NOMO-1 treated with DMSO at 0.1 percent for 48 hours (cell line): ENCODE data around the gene SRA1.

Experiments
- DNase-seq: peaks from one replicate; lab custom pipeline; 2025; ENCODE audit not compliant: unreplicated experiment; lab: John Stamatoyannopoulos, UW

The SRA1 gene

DNA sequence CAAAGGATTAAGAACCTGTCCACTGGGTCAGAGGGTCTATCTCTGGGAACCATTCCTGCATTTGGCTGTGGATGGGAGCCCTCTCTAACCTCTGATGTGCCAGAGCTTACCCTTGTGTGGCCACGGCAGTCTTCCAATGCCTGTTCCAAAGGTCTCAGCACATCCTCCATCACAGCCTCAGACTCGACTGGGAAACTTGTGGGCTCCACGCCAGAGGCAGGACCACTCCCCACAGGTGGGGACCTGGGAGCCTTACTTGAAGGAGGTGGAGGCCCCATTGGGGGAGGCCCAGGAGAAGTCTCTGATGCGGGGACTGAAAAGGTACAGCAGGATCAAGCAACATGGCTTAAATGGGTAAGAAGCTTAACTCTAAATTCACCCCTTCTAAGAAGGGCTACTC is 5.4 kb downstream of the SRA1 start:
- no peak for DNase-seq

DNA sequence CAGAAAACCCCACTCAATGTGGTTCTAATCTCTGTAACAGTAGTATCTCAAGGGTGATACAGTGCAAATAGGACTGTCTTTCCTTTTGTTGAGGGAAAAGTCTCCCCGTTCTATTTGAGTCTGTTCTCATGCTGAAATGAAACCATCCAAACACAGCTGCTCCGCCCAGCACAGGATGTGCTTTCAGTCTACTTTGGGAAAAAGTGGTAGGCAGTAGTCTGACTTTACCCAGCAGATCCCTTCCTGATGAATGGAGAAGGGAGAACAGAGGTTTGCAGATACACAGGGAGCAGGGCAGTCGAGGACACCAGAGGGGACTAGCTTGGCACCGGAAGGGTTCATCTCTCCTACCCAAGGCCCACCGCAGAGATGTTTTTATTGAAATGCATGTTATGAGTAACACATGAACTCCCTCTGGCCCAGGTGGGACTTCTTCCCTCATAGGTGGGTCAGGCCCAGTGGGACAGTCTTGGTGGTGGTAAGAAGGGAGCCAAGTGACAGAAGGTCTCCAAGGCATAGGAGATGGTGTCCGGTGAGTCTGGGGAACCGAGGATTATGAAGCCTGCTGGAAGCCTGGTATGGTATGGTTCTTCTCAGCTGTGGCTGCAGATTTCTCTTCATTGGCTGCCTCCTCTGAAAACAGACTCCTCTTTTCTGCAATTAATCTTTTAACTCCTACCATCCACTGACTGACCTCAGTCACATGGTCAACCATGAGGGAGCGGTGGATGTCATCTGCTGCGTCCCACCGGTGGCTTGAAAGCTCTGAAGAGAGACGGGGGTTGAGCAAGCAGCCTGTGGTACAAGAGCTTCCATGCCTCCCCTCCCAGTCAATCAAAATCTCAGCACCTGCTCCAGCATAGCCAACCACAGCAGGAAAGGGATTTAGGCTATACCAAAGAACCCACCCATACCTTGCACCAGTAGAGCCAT is 6.9 kb downstream of the SRA1 start:
- no peak for DNase-seq

DNA sequence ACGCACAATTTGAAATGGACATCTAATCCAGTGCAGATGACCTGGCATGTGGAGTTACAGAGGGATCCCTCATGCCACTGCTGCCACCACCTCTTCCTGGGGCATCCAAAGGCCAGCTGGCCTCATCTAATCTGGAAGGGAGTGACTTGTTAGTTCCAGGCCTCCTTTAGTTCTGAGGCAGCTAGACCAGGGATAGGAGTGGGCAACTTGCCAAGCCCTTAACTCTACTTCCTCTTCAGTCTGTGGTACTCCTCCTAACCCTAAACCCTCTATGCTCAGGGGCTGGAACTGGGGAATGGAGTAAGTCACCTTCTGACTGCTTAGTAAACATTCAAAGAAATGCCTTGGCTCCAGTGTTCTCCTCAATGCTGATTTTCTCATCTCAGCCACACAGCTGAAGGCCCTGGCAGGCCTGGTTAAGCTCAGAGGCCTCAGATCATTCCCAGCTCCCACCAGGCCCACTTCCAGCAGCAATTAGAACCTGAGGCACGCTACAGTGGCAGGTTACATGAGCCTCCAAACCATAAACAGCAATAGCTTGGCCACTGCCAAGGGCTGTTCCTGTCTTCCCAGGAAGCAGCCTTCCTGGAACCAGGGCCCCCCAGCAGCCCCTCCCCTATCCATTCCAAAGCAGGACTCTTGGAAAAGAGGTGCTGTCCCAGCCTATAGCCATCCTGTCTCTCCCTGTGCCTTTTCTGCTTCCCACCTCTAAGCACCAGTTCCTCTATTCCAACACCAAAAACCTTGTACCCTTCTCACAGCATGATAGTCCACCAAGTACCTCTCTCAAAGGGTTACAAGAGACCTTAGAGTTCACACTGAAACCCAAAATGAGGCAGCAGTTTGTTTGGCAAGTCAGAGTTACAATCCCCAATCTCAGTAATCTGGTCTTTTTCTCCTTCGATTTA is 7.8 kb downstream of the SRA1 start:
- peak; percentile 74 for DNase-seq

DNA sequence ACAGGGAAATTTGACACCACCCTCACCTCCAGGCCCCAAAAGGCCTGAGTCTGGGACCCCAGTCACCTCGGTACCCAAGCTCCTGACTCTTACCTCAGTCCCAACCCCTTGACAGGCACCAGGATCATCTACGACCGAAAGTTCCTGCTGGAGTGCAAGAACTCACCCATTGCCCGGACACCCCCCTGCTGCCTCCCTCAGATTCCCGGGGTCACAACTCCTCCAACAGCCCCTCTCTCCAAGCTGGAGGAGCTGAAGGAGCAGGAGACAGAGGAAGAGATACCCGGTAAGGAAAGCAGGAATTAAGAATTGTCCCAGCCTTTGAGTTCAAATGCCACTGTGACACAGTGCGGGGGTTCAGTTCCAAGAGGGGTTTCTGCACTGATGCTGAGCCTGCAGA is 8.5 kb downstream of the SRA1 start:
- DNase-seq: no peak

DNA sequence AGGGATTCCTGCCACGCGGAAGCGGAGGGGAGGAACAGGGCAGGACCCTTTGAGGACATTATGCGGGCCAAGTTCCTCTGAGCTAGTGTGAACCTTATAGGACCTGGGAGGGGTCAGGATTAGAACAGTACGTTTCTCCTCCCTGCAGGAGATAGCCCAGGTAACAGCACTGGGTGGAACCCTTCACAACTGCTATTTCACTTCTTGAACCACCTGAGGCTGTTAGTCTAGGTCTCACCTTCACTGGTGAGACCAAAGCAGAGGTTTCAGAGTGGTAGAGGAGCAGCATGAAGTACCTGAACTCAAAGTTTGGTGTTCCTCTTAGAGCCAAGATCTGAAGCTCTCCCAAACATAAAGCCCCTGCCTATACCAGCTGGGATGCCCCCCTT is 9.0 kb downstream of the SRA1 start:
- DNase-seq: no peak

DNA sequence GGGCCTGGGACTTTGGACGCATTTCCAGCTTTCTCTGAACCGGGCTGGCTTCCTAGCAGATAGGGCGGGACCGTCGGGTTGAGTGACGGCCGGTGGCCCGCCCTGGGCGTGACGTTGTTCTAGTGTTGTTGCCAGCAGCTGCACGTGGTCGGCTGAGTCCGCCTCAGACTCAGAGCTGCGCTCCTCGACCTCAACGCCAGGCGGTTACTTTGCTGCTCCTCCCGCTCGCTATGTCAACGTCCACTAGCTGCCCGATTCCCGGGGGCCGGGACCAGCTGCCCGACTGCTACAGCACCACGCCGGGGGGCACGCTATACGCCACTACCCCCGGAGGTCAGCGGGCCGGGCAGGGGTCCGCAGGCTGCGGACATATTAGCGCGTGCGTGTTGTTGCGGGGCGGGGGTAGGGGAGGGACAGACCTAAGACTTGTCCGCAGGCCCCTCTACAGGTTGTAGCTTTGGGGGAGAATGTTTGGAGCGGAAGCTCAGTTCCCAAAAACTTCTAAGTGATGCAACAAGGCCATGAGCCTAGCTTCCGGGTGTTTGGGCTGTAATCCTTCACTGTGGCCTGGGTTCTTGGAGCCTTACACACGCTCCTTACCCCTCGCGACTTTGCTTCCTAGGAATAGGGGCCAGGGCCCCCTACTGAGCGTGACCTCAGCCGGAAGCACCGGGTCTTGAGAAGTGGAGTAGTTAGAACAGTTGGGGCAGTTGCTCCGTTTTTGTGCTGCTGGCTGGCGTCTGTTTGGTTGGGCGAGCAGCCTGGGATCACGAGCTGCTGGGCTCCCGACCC is 9.6 kb downstream of the SRA1 start, which contains the start of gene EIF4EBP3:
EIF4EBP3 (plus strand) TSS at position 155 of the 792 bp plus-strand sequence; CDS start at position 231, 76 bp downstream.
- peak; percentile 84 for DNase-seq

DNA sequence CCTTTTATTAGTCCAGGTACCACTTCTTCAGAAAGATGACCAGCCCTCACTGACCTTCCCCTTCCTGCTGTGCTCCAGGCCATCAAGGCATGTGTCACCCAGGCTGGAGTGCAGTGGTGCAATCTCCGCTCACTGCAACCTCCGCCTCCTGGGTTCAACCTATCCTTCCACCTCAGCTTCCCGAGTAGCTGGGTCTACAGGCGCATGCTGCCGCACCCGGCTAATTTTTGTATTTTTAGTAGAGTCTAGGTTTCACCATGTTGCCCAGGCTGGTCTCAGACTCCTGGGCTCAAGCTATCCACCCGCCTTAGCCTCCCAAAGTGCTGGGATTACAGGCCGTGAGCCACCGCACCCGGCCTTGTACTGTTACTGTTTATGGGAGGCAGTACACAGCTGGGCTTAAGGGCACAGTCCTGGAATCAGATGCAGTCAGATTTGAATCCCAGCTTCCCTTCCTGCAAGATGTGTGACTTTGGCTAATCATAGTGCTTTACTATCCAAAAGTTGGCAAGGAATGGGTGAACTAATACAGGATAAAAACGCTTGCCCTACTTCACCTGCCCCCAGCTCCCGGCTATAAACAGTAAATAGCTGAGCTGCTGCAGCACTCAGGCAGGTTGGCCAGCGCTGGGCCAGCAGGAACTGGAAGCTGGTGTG is 10.3 kb downstream of the SRA1 start:
- DNase-seq: no peak

DNA sequence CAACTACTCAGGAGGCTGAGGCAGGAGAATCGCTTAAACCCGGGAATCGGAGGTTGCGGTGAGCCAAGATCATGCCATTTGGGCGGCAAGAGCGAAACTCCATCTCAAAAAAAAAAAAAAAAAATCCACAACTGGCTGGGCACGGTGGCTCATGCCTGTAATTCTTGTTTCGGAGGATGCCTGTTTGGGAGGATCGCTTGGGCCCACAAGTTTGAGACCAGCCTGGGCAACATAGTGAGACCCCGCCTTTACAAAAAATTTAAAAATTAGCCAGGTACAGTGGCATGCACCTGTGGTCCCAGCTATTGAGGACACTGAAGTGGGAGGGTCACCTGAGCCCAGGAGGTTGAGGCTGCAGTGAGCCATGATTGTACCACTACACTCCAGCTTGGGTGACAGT is 11.7 kb downstream of the SRA1 start:
- DNase-seq: no peak

DNA sequence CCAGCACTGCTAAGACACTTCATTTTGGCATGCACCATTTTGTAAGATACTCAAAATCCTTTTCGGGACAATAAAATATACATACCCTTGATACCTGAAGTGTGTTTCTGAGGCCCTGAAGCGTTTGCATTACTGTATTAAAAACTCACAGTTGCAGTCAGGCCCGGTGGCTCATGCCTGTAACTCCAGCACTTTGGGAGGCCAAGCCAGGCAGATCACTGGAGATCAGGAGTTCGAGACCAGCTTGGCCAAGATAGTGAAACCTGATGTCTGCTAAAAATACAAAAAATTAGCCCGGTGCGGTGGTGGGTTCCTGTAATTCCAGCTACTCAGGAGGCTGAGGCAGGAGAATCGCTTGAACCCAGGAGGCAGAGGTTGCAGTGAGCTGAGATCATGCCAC is 12.3 kb downstream of the SRA1 start:
- DNase-seq: no peak

DNA sequence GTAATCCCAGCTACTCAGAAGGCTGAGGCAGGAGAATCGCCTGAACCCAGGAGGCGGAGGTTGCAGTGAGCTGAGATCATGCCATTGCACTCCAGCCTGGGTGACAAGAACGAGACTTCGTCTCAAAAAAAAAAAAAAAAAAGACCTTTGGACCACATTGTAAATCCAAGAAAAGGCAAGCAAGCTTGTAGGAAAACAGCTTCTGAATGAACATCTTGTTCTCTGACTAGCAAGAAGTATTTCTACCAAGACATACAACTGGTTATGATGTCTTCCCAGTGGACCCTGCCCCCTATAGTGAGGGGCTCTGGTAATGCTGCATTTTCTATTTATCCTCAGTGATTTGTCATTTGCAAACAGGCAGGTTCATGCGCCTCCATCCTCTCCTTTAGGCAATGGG is 14.3 kb downstream of the SRA1 start:
- DNase-seq: no peak

DNA sequence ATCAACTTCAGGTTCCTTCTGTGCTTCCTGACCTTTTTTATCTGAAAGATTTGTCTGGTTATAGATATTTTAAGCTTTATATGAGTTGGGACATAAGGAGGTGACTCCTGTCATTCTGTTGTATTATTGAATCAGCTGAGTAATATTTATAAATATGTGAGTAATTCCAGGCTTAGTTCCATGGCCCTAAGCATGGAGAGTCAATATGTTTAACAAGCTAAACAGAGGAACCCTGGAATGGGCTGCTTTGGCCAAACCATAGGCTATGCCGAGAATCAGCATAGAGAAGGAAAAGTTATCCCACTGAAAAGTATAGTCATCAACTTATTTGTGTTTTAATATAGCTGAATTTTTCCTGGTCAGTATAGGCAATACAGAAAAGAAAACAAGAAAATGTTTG is 17.0 kb downstream of the SRA1 start:
- no peak for DNase-seq

DNA sequence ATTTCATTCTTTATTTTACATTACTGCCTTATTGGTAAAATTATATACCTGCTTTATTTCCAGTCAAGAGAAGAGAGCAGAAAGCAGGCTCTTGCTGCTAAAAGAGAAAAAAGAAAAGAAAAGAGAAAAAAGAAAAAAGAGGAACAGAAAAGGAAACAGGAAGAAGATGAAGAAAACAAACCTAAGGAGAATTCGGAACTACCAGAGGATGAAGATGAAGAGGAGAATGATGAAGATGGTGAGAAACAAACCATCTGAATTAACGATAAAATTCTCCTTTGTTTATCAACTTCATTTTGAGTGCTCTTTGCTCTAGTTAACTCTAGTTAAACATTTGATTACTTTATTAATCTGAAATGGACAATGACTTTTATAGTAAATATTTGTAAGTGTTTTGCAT is 33.3 kb downstream of the SRA1 start:
- no peak for DNase-seq

DNA sequence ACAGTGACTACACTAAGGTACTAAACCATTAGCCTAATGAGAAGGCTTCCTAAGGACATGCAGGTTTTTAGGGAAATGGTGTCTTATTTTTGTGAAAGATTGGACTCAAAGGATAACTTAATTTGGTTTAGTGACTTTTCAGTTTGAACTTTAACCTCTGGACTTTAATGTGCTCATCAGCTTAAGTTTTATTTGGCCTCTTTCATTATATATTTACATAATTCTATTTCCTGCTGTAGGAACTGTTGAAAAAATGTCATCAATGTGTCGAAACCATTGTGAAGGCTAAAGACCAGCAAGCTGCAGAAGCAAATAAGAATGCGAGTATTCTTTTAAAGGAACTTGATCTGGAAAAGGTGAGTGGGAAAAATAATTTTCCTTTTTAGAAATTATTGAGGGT is 44.1 kb downstream of the SRA1 start:
- no peak for DNase-seq

DNA sequence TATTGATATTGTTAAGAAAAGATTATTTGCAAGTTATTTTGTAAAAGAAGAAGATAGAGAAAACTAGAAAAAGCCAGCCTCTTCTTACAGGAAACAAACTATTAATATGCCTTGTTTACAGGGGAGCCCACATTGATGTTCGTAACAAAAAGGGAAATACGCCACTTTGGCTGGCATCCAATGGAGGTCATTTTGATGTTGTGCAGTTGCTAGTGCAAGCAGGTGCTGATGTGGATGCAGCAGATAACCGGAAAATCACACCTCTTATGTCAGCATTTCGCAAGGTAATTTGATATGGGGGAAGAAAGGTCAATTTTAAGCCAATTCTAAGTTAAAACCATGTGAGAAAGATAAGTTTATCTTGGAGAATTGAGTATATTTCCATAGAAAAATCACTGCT is 47.4 kb downstream of the SRA1 start:
- DNase-seq: no peak

DNA sequence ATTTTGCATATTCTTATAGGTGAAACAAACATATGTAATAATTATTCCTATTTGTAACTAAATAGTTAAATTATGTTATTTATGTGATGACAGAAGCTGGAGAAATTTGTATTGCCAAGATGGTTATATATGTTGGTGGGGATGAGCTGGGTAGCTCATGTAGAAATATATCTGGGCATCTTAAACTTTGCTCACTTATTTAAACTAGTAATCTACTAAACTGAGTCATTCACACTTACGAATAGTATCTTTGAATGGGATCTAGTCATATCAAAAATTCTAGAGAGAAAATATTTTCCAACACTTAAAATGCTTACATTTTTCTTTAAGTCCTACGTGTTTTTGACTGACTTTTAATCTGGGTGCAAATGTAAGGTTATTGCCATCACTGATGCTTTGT is 54.4 kb downstream of the SRA1 start:
- DNase-seq: no peak
